HG02970 (cell line): ENCODE results near the gene MRPL9.
"Not testable (repeated sequence)": the region's sequence is repeated elsewhere in the genome, so short reads cannot be mapped to it uniquely, and the experiment has no call there.

Experiments
- ATAC-seq: cut with Tn5 transposase; IDR thresholded peaks from one replicate; pipeline ENCODE4 v1.9.1; 2021; ENCODE audit warnings: mild to moderate bottlenecking, moderate library complexity, moderate number of reproducible peaks; ENCODE audit not compliant: unreplicated experiment, low FRiP score

Gene MRPL9

GRCh38 chr1:151737026-151737425 is 26.3 kb downstream of the MRPL9 start:
- no peak for ATAC-seq

DNA sequence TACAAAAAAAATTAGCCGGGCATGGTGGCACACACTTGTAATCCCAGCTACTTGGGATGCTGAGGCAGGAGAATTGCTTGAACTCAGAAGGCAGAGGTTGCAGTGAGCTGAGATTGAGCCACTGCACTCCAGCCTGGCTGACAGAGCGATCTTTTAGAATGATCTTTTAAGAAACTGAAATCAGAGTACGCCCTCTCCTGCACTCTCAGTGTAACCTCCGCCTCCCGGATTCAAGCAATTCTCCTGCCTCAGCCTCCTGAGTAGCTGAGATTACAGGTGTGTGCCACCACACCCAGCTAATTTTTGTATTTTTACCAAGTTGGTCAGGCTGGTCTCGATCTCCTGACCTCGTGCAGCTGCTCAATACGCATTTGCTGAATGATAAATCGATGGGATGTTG is 29.3 kb downstream of the MRPL9 start:
- ATAC-seq = not testable (repeated sequence)

- no peak for ATAC-seq
These were observed 30.2 kb downstream of the MRPL9 start for GRCh38 chr1:151733126-151733525.

DNA sequence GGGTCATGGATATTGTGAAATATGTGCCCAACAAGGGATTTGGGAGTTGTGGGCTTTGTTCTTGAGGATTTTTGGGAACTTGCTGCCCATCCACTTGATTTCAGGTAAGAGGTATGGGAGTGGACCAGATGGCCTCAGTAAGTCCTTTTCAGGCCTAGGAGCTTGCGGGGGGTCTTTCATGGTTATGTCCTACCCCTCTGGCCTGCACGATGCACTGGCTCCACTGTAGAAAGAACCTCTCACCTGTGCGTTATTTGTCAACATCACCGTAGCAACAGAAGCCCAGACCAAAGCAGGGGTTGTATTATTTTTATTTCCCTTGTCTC is 33.4 kb downstream of the MRPL9 start:
- ATAC-seq = no peak

DNA sequence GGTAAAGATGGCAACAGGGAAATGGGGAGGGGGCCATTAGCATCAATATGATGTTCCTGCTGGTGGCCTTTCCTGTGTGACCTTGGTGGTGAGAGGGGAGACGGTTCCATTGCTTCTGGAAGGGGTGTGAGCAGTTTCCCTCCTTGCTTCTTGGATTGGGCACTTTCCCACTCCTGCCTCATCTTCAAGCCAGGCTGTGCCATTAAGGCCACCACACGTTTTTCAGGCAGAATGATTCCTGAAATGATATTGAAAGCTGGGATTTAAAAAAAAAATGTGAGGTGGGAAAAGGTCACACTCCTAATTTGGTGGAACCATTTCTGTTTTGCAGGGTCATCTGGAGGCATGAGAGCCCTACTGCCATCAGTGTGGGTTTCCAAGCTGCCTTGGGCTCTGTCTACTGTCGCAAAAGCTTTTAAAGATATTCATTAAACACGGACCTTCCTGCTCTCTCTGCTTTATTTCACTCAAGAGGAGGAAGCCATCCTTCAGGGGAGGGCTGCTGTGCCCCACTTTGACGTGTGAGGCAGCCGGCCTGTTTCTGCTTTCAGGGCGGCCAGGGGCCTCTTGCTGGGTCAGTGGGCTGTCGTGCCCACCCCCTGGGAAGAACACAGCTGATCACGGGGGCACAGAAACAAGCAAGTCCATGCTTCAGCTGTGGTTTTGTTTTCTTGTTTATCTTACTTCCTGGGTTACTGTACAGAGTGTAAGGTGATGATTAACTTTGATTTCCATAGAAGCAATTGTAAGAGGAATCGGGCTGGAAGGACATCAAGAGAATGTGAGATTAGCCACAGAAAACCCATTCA is 33.9 kb downstream of the MRPL9 start:
- ATAC-seq = no peak

- no peak for ATAC-seq
These were observed 34.9 kb downstream of the MRPL9 start for GRCh38 chr1:151728151-151729054.

- ATAC-seq = no peak
These were observed 39.4 kb downstream of the MRPL9 start for GRCh38 chr1:151723726-151724370.

DNA sequence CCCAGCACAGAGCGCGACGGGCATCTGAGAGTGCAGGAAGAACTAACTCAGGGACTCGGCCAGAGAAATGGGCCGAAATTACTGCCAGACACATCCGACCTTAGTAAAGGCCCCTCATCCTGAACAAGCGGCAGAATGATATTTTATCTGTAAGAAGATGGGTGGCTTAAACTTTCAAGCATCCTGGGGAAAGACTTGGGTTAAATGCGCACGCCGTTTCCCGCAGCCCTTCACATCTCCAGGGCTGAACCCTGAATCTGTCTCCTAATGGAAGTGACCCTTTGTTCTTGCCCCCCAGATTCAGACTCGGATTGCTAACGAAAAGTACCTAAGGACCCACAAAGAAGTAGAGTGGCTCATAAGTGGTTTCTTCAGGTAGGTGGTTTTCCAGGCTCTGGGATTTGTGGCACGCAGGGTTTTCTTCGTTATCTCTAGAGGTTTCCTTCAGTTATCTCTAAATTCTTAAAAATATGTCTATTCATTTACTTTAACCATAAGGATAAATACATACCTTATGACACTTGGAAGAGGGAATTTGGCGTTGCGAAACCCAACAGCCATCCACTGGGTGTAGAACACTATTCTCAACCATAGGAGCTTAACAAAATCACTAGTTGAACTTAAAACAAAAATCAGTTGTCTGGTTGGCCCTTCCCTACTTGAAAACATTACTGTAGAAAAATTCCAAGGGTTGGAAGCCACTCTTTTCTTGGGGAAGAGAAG is 41.3 kb downstream of the MRPL9 start:
- ATAC-seq = no peak

DNA sequence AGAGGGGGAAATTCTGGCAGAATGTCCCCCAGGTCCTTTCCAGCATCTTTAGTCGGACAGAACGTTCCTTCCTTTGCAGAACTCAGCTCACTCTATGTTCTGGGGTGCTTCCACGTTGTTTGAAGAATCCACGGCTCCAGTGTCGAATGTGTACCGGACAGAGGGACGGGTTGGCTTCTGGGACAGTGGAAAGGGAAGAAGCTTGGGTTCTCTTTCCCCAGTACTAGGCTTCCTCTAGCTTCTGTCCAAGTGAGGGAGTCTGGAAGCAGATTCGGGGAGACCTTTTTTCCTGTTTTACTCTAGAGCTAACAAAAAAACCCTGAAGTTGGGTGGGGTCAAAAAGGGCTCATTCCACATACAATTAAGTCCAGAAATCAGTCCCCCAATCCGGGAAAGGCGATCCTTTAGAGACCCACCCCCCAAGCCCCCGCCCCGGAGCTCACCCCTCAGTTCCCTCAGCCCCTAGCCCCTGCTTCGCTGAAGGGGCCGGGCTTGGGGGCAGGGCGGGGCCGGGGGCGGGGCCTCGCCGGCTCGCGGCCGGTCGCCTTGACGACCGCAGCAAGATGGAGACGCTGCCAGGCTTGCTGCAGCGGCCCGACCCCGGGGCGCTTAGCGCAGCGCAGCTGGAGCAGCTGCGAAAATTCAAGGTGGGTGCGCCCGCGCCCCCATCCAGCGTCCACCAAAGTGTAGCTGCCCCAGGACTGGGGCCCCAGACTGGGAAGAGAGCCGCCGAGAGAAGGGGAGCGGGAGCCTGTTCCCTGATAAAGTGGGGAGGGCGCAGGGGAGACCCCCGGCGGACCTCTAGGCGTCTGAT is 42.1 kb downstream of the MRPL9 start, which contains the start of gene RIIAD1:
RIIAD1 (plus strand) TSS at position 549 of the 814 bp plus-strand sequence; CDS start at position 564, 15 bp downstream.
- ATAC-seq = no peak

- ATAC-seq = no peak
These were observed 42.7 kb downstream of the MRPL9 start for GRCh38 chr1:151720554-151720953.

- ATAC-seq = no peak
These were observed 43.2 kb downstream of the MRPL9 start for GRCh38 chr1:151720125-151720524.

GRCh38 chr1:151718666-151719065 is 44.6 kb downstream of the MRPL9 start:
- ATAC-seq = no peak

DNA sequence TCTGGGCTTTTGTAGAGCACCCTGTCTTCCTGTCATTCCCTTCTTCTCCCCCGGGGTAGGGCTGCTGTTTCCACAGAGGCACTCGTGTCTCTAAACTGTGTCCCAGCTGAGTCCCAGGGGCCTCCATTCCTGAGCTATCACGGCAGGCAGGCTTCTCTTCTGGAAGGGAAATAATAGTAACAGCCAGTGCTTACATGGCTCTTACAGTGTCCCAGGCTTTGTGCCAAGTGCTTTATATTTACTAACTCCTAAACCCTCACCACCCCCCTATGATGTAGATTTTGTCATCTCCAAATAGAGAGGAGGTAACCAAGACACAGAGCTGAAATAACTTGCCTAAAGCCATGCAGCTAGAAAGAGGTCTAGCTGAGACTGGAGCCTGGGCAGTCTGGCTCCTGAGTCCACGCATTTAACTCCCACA is 45.3 kb downstream of the MRPL9 start:
- ATAC-seq = no peak

- ATAC-seq = no peak
These were observed 46.3 kb downstream of the MRPL9 start, which contains the start of gene CELF3 for GRCh38 chr1:151716771-151717631. CELF3 (minus strand) TSS chr1:151716803; CDS start chr1:151716020, 783 bp downstream.

- ATAC-seq = no peak
These were observed 46.9 kb downstream of the MRPL9 start for GRCh38 chr1:151716405-151716762.

- no peak for ATAC-seq
These were observed 47.4 kb downstream of the MRPL9 start for GRCh38 chr1:151715726-151716404.

GRCh38 chr1:151714820-151715725 is 48.2 kb downstream of the MRPL9 start:
- no peak for ATAC-seq
